Measurements from ENCODE around the gene NR5A2.

DNA sequence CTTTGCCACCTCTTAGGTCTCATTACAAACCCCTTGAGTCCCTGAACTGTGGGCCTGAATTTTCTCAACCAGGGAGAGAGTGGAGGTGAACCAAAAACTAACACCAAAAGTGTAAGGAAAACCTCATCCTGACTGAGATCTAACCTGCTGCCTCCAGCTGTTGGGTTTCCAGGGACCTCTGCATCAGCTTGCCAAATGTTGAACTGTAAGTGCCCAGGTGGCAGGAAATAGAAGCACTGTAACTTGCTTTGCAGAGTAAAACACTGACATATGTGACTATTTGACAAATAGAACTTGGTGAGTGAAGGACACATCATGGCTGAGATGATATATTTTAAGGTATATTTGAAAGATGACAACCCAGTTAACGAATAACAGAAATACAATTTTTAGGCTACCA, 48.4 kb upstream of the NR5A2 start:
- TF ChIP-seq, protein P1, sequence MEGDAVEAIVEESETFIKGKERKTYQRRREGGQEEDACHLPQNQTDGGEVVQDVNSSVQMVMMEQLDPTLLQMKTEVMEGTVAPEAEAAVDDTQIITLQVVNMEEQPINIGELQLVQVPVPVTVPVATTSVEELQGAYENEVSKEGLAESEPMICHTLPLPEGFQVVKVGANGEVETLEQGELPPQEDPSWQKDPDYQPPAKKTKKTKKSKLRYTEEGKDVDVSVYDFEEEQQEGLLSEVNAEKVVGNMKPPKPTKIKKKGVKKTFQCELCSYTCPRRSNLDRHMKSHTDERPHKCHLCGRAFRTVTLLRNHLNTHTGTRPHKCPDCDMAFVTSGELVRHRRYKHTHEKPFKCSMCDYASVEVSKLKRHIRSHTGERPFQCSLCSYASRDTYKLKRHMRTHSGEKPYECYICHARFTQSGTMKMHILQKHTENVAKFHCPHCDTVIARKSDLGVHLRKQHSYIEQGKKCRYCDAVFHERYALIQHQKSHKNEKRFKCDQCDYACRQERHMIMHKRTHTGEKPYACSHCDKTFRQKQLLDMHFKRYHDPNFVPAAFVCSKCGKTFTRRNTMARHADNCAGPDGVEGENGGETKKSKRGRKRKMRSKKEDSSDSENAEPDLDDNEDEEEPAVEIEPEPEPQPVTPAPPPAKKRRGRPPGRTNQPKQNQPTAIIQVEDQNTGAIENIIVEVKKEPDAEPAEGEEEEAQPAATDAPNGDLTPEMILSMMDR (IDR thresholded peaks at IDR 0.05), result no peak
- TF ChIP-seq USF2 (CRISPR knock-in tag; IDR thresholded peaks at IDR 0.05), result no peak
- no peak for TF ChIP-seq ZNF512 (CRISPR knock-in tag; IDR thresholded peaks at IDR 0.05; ENCODE audit: borderline replicate concordance)
- no peak for TF ChIP-seq TEAD4 (CRISPR knock-in tag; IDR thresholded peaks at IDR 0.05)
- TF ChIP-seq, protein P2, sequence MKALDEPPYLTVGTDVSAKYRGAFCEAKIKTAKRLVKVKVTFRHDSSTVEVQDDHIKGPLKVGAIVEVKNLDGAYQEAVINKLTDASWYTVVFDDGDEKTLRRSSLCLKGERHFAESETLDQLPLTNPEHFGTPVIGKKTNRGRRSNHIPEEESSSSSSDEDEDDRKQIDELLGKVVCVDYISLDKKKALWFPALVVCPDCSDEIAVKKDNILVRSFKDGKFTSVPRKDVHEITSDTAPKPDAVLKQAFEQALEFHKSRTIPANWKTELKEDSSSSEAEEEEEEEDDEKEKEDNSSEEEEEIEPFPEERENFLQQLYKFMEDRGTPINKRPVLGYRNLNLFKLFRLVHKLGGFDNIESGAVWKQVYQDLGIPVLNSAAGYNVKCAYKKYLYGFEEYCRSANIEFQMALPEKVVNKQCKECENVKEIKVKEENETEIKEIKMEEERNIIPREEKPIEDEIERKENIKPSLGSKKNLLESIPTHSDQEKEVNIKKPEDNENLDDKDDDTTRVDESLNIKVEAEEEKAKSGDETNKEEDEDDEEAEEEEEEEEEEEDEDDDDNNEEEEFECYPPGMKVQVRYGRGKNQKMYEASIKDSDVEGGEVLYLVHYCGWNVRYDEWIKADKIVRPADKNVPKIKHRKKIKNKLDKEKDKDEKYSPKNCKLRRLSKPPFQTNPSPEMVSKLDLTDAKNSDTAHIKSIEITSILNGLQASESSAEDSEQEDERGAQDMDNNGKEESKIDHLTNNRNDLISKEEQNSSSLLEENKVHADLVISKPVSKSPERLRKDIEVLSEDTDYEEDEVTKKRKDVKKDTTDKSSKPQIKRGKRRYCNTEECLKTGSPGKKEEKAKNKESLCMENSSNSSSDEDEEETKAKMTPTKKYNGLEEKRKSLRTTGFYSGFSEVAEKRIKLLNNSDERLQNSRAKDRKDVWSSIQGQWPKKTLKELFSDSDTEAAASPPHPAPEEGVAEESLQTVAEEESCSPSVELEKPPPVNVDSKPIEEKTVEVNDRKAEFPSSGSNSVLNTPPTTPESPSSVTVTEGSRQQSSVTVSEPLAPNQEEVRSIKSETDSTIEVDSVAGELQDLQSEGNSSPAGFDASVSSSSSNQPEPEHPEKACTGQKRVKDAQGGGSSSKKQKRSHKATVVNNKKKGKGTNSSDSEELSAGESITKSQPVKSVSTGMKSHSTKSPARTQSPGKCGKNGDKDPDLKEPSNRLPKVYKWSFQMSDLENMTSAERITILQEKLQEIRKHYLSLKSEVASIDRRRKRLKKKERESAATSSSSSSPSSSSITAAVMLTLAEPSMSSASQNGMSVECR (CRISPR knock-in tag; IDR thresholded peaks at IDR 0.05; ENCODE audit: borderline replicate concordance), result no peak
